Stimulated activated CD4-positive, alpha-beta T cell treated with anti-CD3 and anti-CD28 coated beads, Interleukin-2, amount 100 ng/mL, for 48 hours (primary cell): Measurements from ENCODE around the gene ATP10D.
"Not testable (repeated sequence)": the region's sequence is repeated elsewhere in the genome, so short reads cannot be mapped to it uniquely, and the experiment has no call there.

Experiments
- DNase-seq, 2 donors: peaks; one replicate each; pipeline ENCODE4 v3.0.0-alpha.2; 2020

The ATP10D gene

GRCh38 chr4:47490550-47490949 is 5.5 kb downstream of the ATP10D start:
- DNase-seq, result peak in 1 of 2 donors; percentile 7

DNA sequence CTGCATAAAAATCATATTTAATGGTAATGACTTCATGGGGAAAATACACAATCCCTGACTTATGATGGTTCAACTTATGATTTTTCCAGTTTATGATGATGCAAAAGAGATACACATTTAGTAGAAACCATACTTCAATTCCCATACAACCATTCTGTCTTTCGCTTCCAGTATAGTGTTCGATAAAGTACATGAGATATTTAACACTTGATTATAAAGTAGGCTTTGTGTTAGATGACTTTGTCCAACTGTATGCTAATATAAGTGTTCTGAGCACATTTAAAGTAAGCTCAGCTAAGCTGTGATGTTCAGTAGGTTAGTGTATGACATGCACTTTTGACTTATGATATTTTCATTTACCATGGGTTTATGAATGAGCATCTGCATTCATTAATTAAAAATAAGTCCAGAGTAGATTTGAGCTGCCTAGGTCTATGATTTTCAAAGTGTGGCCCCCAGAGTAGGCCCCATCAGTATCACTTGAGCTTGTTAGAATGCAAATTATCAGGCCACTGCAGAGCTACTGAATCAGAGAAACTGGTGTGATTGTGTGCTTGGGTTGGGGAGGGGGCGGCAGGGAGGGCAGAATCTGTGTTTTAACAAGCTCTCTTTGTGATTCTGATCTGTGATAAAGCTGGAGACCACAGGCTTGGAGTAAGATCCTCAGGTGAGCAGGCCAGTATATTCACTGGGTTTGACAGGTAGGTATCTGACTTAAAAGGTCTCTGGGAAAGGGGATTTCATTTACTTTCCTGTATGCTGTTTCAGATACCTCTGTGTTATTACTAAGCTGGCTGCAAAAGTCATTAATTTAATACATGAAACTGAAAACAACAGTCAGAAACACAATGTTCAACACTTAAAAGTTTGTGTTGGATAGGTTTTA is 8.4 kb downstream of the ATP10D start:
- no peak for DNase-seq

- no peak for DNase-seq
Observed at GRCh38 chr4:47494124-47494430, 9.0 kb downstream of the ATP10D start.

DNA sequence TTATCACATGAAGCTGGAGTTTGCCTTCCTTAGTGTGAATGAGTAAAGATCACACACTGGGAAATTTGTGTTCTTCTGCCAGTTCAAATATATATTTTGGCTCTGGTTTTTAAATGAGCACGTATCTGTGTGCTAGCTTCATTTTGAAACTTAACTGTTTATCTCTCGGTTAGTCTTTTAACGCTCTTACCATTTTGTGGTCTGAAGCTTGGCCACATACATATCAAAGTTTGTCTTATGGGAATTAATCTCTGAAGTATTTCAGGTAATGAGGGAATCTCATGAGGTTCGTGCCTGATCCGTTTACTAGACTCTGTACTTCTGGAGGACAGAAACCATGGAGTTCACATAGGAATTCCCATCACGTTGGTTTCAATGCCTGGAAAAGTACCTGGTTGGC is 13.8 kb downstream of the ATP10D start:
- DNase-seq, result no peak

GRCh38 chr4:47499700-47500099 is 14.6 kb downstream of the ATP10D start:
- no peak for DNase-seq

GRCh38 chr4:47500776-47501175 is 15.7 kb downstream of the ATP10D start:
- DNase-seq, result no peak

GRCh38 chr4:47505147-47505546 is 20.1 kb downstream of the ATP10D start:
- DNase-seq, result no peak

GRCh38 chr4:47505666-47506065 is 20.6 kb downstream of the ATP10D start:
- no peak for DNase-seq

GRCh38 chr4:47510506-47511143 is 25.6 kb downstream of the ATP10D start:
- no peak for DNase-seq

DNA sequence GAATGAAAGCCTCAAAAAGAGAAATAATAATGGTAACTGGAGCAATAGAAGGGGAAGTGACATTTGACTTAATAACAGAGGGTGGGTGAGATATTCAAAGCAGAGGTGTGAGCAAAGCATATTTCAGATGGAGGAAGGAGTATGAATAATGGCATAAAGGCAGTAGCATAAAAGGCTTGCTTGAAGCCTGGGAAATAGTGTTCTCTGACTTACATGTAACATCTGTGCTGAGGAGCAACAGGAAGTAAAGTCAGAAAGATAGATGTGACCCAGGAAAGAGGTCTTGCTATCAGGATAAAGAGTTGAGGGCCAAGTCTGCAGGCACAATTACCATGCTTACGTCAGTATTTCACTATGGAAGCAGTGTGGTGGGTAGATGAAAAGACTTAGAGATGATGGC is 28.4 kb downstream of the ATP10D start:
- DNase-seq, result no peak

DNA sequence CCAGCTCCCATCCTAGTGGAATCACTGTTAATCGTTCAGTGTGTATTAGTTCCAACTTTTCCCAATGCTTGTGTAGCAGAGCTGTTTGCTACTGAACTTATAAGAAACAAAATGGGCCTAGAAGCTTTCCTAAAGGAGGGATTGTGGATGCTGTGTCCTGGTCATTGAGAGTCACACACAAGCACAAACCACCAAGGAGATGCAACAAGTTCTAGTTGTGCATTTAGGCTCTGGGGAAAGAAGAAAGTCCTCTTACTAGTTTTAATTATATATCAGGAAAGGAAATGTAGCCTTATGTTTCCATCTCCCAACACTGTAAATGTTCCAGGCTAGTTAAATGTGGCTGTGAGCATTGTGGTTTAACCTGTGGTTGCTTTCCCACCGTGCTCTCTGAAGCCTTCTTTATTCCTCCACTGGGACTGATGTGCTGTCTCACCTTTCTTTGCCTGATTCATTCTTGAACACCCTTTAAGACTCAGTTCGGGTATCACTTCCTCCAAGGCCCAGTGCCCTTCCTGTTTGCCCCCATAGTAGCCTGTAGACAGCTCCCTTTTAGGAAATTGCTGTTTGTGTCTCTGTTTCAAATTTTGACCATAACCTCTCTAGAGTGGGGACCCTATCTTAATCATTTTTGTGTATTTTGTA is 34.3 kb downstream of the ATP10D start:
- DNase-seq, result no peak

DNA sequence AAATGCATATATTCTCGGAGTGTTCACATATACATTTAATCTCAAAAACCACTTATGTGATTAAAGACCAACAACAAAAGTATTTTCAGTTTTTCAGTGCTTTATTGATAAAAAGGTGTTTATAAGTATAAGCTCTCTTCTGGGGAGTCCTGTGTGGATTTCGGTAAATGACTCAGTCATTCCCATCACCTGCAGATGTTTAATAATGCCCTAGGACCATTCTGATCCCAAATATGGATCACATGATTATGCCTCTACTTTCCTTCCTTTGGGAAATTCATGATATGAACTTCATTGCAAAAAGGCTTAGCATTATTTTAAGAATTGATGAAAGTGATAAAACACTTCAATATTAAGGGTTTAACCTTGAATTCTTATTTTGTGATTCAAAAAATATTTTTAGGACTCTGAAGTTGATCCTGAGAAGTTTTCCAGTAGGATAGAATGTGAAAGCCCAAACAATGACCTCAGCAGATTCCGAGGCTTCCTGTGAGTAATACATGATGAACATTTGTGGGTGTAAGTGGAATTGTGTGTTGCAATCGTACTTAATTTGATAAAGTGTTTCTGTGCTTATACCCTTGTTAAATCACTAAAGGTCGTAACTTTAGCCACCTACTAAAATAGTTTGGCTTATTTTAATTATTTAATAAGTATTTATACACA is 40.2 kb downstream of the ATP10D start:
- DNase-seq, result no peak

- DNase-seq, result no peak
Observed at GRCh38 chr4:47526281-47526680, 41.2 kb downstream of the ATP10D start.

GRCh38 chr4:47528646-47529045 is 43.6 kb downstream of the ATP10D start:
- not testable (repeated sequence) for DNase-seq

- DNase-seq, result no peak
Observed at GRCh38 chr4:47530801-47531200, 45.7 kb downstream of the ATP10D start.

GRCh38 chr4:47531241-47531953 is 46.3 kb downstream of the ATP10D start:
- peak in 1 of 2 donors; percentile 9 for DNase-seq

- no peak for DNase-seq
Observed at GRCh38 chr4:47531954-47532321, 46.9 kb downstream of the ATP10D start.

DNA sequence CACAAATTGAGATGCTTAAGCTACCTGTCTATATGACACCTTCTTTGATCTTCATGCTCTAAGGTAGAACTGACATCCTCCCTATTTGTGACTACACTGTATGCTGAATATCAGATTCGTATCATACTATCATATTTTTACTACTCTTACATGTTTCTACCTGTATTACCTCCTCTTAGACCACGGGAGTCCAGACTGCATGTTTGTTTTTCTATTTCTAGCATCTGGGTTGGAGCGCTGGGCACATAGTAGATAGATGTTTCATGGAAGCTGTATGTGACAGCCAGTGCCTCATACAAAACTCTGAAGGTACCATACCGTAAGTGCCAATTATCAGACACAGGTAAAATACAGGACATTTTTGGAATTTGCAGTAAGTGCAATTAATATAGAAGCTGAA is 47.6 kb downstream of the ATP10D start:
- DNase-seq, result no peak

GRCh38 chr4:47533689-47534347 is 48.7 kb downstream of the ATP10D start:
- no peak for DNase-seq

- DNase-seq, result no peak
Observed at GRCh38 chr4:47534772-47535171, 49.7 kb downstream of the ATP10D start.

DNA sequence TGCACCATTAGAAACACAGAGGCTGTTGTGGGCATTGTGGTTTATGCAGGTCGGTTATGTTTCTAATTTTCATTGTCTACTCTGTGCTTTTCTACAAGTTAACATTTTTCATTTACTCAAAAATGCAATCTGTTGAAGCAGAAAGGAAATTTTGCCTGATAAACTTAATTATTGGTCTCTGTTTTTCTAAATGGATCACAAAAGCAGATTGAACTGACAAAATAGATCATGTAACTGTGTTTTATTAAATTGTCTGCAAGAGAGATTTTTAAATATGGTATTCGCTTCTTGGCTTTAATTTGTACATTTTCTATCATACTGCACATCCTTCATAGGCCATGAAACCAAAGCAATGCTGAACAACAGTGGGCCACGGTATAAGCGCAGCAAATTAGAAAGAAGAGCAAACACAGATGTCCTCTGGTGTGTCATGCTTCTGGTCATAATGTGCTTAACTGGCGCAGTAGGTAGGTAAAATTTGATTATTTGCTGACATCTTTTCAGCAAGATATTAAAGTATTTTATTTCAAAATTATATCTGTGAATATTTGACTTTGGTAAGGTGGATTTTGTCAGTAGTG is 50.6 kb downstream of the ATP10D start:
- DNase-seq, result no peak

GRCh38 chr4:47536966-47537365 is 51.9 kb downstream of the ATP10D start:
- DNase-seq, result no peak
